Aorta (tissue), 5 donors: ENCODE measurements around the gene IZUMO2. TPM values are rescaled to one million over a fixed set of nuclear protein-coding genes. Genes with fewer than 3 reads are reported as not detected.

Experiments used
- ATAC-seq: fragments of 200-7000 bp; cut with Tn5 transposase; one replicate; pipeline ENCODE4 v1.9.1; 2022; ENCODE audit warnings: moderate library complexity; ENCODE audit not compliant: low FRiP score
- DNase-seq, 2 donors: peaks; one replicate each; pipeline ENCODE4 v3.0.0-alpha.2; 2020
- H3K27ac ChIP-seq, 2 donors: one replicate each; pipeline ENCODE4 v1.5.1; 2013; ENCODE audit warnings: low read length in 2 of 2, mild to moderate bottlenecking in 2 of 2, moderate library complexity in 2 of 2, control low read depth in 1 of 2, inconsistent platforms in 1 of 2, low read depth in 1 of 2
- H3K27me3 ChIP-seq, 2 donors: one replicate each; pipeline ENCODE4 v1.6.1; 2013; ENCODE audit warnings: control low read depth in 1 of 2, low read length in 1 of 2, mild to moderate bottlenecking in 1 of 2, moderate library complexity in 1 of 2; ENCODE audit not compliant: insufficient read depth in 2 of 2, control insufficient read depth in 1 of 2
- H3K36me3 ChIP-seq, 2 donors: one replicate each; pipeline ENCODE4 v1.6.1; 2013; ENCODE audit warnings: control low read depth in 1 of 2, low read length in 1 of 2, mild to moderate bottlenecking in 1 of 2; ENCODE audit not compliant: insufficient read depth in 2 of 2, control insufficient read depth in 1 of 2
- H3K4me1 ChIP-seq, 2 donors: one replicate each; pipeline ENCODE4 v1.6.1; 2013; ENCODE audit warnings: low read length in 2 of 2, control low read depth in 1 of 2, mild to moderate bottlenecking in 1 of 2, moderate library complexity in 1 of 2; ENCODE audit not compliant: insufficient read depth in 2 of 2, control insufficient read depth in 1 of 2
- H3K4me3 ChIP-seq, 2 donors: one replicate each; pipeline ENCODE4 v1.5.1; 2013; ENCODE audit warnings: low read length in 2 of 2, control low read depth in 1 of 2, mild to moderate bottlenecking in 1 of 2
- H3K9me3 ChIP-seq: one replicate; pipeline ENCODE4 v1.6.1; 2013; ENCODE audit warnings: mild to moderate bottlenecking, low read length; ENCODE audit not compliant: control insufficient read depth
- WGBS, 2 donors: extraction: QIAGEN DNeasy Blood & Tissue Kit; methylation state at CpG; one replicate each; pipeline ENCODE4 v1.1.7; 2013; 5-methylcytosine and 5-hydroxymethylcytosine counted together
- intact Hi-C, 2 donors: fragments of 100-400 bp; cut with DNase I; formaldehyde crosslinking; loops; one replicate each; pipeline versions ENCODE4 v1.14.2 to v1.15.0; 2022
- polyA plus RNA-seq, 2 donors: library from polyadenylated mRNA; stranded (reverse); fragments of 200-250 nt; gene quantifications; one replicate each; pipeline ENCODE4 v1.2.3, GENCODE V29; 2013
- total RNA-seq, 2 donors: library from RNA; stranded (reverse); fragmentation: NEBNext Ultra II Directional; extraction: Animal tissue kit (Norgen Biotek cat#: 25700); gene quantifications; one replicate each; pipeline ENCODE4 v1.2.1, GENCODE V29; 2021
- donor health status: healthy with polysubstance abuse.
- donor health status: Bipolar disorder and iron deficiency.
- donor health status: DM: no; HTN: no; CAD: no.
- donor health status: DM: no; HTN: no; CAD: no.
- donor health status: DM: yes; HTN: yes; CAD: no.

Gene IZUMO2
- total and polyA plus RNA-seq, 4 donors: not detected

- no peaks in the 10 kb centered on the region for H3K4me1 ChIP-seq
- no peak overlapping the region for H3K4me3 ChIP-seq
- ATAC-seq: no peak
- H3K27me3 ChIP-seq: no peaks in the 10 kb centered on the region
- H3K36me3 ChIP-seq: no peaks in the 10 kb centered on the region
- WGBS, 2 donors: 79 to 84% methylated on average over 9 of the region's 9 CpGs
- H3K27ac ChIP-seq: no peak overlapping the region
- intact Hi-C loops: no loop called here
- peaks cover 4% of the 10 kb centered on the region for H3K9me3 ChIP-seq
- no peak for DNase-seq
Observed at GRCh38 chr19:50176775-50177174, 13.7 kb upstream of the IZUMO2 start.

GRCh38 chr19:50175924-50176323, 12.8 kb upstream of the IZUMO2 start:
- Histone ChIP-seq H3K4me3 (no peak overlapping the region), H3K27ac (no peak overlapping the region), H3K27me3 (no peaks in the 10 kb centered on the region), H3K9me3 (peaks cover 4% of the 10 kb centered on the region), H3K36me3 (no peaks in the 10 kb centered on the region), H3K4me1 (no peaks in the 10 kb centered on the region)
- WGBS, 2 donors: 80% methylated on average over 10 of the region's 10 CpGs
- DNase-seq: no peak
- intact Hi-C loops: no loop called here
- ATAC-seq: no peak

- Histone ChIP-seq H3K4me3 (no peak overlapping the region), H3K27ac (no peak overlapping the region), H3K27me3 (no peaks in the 10 kb centered on the region), H3K9me3 (peaks cover 1% of the 10 kb centered on the region), H3K36me3 (no peaks in the 10 kb centered on the region), H3K4me1 (no peaks in the 10 kb centered on the region)
- DNase-seq: no peak
- intact Hi-C loops: no loop called here
- ATAC-seq: no peak
- 54 to 59% methylated on average over 5 of the region's 5 CpGs for WGBS, 2 donors
Observed at GRCh38 chr19:50174100-50174793, 11.2 kb upstream of the IZUMO2 start.

GRCh38 chr19:50173127-50173526, 10.0 kb upstream of the IZUMO2 start:
- H3K27me3 ChIP-seq: no peaks in the 10 kb centered on the region
- H3K36me3 ChIP-seq: no peaks in the 10 kb centered on the region
- no peaks in the 10 kb centered on the region for H3K4me1 ChIP-seq
- ATAC-seq: no peak
- H3K9me3 ChIP-seq: no peaks in the 10 kb centered on the region
- no peak for DNase-seq
- H3K27ac ChIP-seq: no peak overlapping the region
- intact Hi-C loops: no loop called here
- H3K4me3 ChIP-seq: no peak overlapping the region
- 74 to 79% methylated on average over 8 of the region's 8 CpGs for WGBS, 2 donors

GRCh38 chr19:50172726-50173125, 9.6 kb upstream of the IZUMO2 start:
- no peaks in the 10 kb centered on the region for H3K36me3 ChIP-seq
- no peaks in the 10 kb centered on the region for H3K27me3 ChIP-seq
- no peak overlapping the region for H3K27ac ChIP-seq
- intact Hi-C loops: no loop called here
- H3K4me3 ChIP-seq: no peak overlapping the region
- no peaks in the 10 kb centered on the region for H3K9me3 ChIP-seq
- no peaks in the 10 kb centered on the region for H3K4me1 ChIP-seq
- ATAC-seq (no peak), DNase-seq (no peak)

GRCh38 chr19:50171752-50172151, 8.7 kb upstream of the IZUMO2 start:
- Histone ChIP-seq H3K4me3 (no peak overlapping the region), H3K4me1 (no peaks in the 10 kb centered on the region), H3K36me3 (no peaks in the 10 kb centered on the region), H3K27me3 (no peaks in the 10 kb centered on the region), H3K9me3 (no peaks in the 10 kb centered on the region), H3K27ac (no peak overlapping the region)
- intact Hi-C loops: no loop called here
- WGBS, 2 donors: 68% methylated on average over 5 of the region's 5 CpGs
- no peak for ATAC-seq
- DNase-seq: no peak

GRCh38 chr19:50167314-50167721, 4.2 kb upstream of the IZUMO2 start:
- no peak for ATAC-seq
- no peak for DNase-seq
- WGBS, 2 donors: 2 to 9% methylated on average over 12 of the region's 12 CpGs

GRCh38 chr19:50159078-50159477, 4.0 kb downstream of the IZUMO2 start:
- DNase-seq (no peak), ATAC-seq (no peak)
- H3K4me1 ChIP-seq: no peaks in the 10 kb centered on the region
- no peaks in the 10 kb centered on the region for H3K36me3 ChIP-seq
- 85 to 95% methylated on average over 2 of the region's 2 CpGs for WGBS, 2 donors
- no peaks in the 10 kb centered on the region for H3K27me3 ChIP-seq
- H3K27ac ChIP-seq: no peak overlapping the region
- H3K9me3 ChIP-seq: peaks cover 2% of the 10 kb centered on the region
- H3K4me3 ChIP-seq: no peak overlapping the region
- intact Hi-C loops: no loop called here

More at GRCh38 chr19:50167314-50167721, 4.2 kb upstream of the IZUMO2 start:
- Histone ChIP-seq H3K27me3 (no peaks in the 10 kb centered on the region), H3K9me3 (no peaks in the 10 kb centered on the region), H3K36me3 (no peaks in the 10 kb centered on the region), H3K4me3 (no peak overlapping the region), H3K4me1 (no peaks in the 10 kb centered on the region), H3K27ac (no peak overlapping the region)
- intact Hi-C loops: no loop called here

- Histone ChIP-seq H3K9me3 (peaks cover 2% of the 10 kb centered on the region), H3K36me3 (no peaks in the 10 kb centered on the region), H3K4me1 (no peaks in the 10 kb centered on the region), H3K27ac (no peak overlapping the region), H3K4me3 (no peak overlapping the region), H3K27me3 (no peaks in the 10 kb centered on the region)
- ATAC-seq (no peak), DNase-seq (no peak)
- intact Hi-C loops: no loop called here
Observed at GRCh38 chr19:50158577-50158976, 4.5 kb downstream of the IZUMO2 start.
